Fibroblast of lung (primary cell): ENCODE results near the gene LUC7L. TPM values are rescaled to one million over a fixed set of nuclear protein-coding genes. Genes with fewer than 3 reads are reported as not detected.
"Not testable (repeated sequence)": the region's sequence is repeated elsewhere in the genome, so short reads cannot be mapped to it uniquely, and the experiment has no call there.

Experiments used
- DNase-seq, 2 donors: peaks; one replicate each; pipeline versions ENCODE4 v3.0.0 to v3.0.0-alpha.2; 2010; ENCODE audit warnings: low read depth in 2 of 2
- H2AFZ ChIP-seq: 2 replicates; pipeline ENCODE4 v1.5.1; 2012; ENCODE audit warnings: low read length, control low read depth, inconsistent platforms
- H3K27ac ChIP-seq: 2 replicates; pipeline ENCODE4 v1.5.1; 2011; ENCODE audit warnings: low read length, control low read depth; ENCODE audit not compliant: insufficient read depth
- H3K27me3 ChIP-seq: 2 replicates; pipeline ENCODE4 v1.5.1; 2011; ENCODE audit warnings: mild to moderate bottlenecking, low read length; ENCODE audit not compliant: control insufficient read depth, insufficient read depth
- H3K36me3 ChIP-seq: 2 replicates; pipeline ENCODE4 v1.5.1; 2011; ENCODE audit warnings: low read length; ENCODE audit not compliant: control insufficient read depth, insufficient read depth
- H3K4me1 ChIP-seq: 2 replicates; pipeline ENCODE4 v1.5.1; 2011; ENCODE audit warnings: low read length; ENCODE audit not compliant: control insufficient read depth, insufficient read depth; ENCODE audit errors: extremely low read depth
- H3K4me2 ChIP-seq: 2 replicates; pipeline ENCODE4 v1.5.1; 2011; ENCODE audit warnings: low read length, control low read depth; ENCODE audit not compliant: insufficient read depth; ENCODE audit errors: extremely low read depth
- H3K4me3 ChIP-seq, 4 experiments: fragments of 200-600 bp in 1 of 4; sonication (generic) in 1 of 4; replicated peaks in 1 of 4; 2 replicates each; pipeline ENCODE4 v1.5.1; 2011 to 2016; ENCODE audit warnings: low read length in 4 of 4, low read depth in 3 of 4, mild to moderate bottlenecking in 3 of 4, control low read depth in 2 of 4, inconsistent platforms in 1 of 4, mixed read lengths in 1 of 4; ENCODE audit not compliant: insufficient read depth in 1 of 4; ENCODE audit errors: control extremely low read depth in 1 of 4
- H3K79me2 ChIP-seq: 2 replicates; pipeline ENCODE4 v1.5.1; 2012; ENCODE audit warnings: mild to moderate bottlenecking, low read length, inconsistent platforms; ENCODE audit not compliant: control insufficient read depth, insufficient read depth
- H3K9ac ChIP-seq: 2 replicates; pipeline ENCODE4 v1.5.1; 2011; ENCODE audit warnings: mild to moderate bottlenecking, low read length, control low read depth; ENCODE audit not compliant: insufficient read depth
- H3K9me3 ChIP-seq: 2 replicates; pipeline ENCODE4 v1.5.1; 2012; ENCODE audit warnings: low read depth, low read length; ENCODE audit not compliant: control insufficient read depth, insufficient read depth
- H4K20me1 ChIP-seq: 2 replicates; pipeline ENCODE4 v1.5.1; 2011; ENCODE audit warnings: low read length; ENCODE audit not compliant: control insufficient read depth, insufficient read depth; ENCODE audit errors: extremely low read depth
- EZH2 ChIP-seq: IDR thresholded peaks from 2 replicates; pipeline ENCODE4 v1.5.1; 2012; ENCODE audit warnings: low read length, control low read depth, mild to moderate bottlenecking; ENCODE audit errors: missing control alignments
- polyA plus RNA-seq, 2 donors: library from polyadenylated mRNA; depleted of rRNA in 1 of 2; stranded (reverse) in 1 of 2; unstranded in 1 of 2; fragments of >200 nt; gene quantifications; 2 replicates each; pipeline ENCODE4 v1.2.1, GENCODE V29; 2011 to 2012; ENCODE audit warnings: missing spikeins in 1 of 2
- total RNA-seq: library from RNA; depleted of rRNA; stranded (reverse); fragments of >200 nt; gene quantifications from 2 replicates; pipeline ENCODE4 v1.2.1, GENCODE V29; 2014
- TF ChIP-seq, protein P1 (sequence below), 2 donors: IDR thresholded peaks in 1 of 2; conservative IDR thresholded peaks in 1 of 2; 1 replicate in 1 of 2; 2 replicates in 1 of 2; pipeline ENCODE4 v1.5.1; 2011 to 2012; ENCODE audit warnings: low read length in 2 of 2, control low read depth in 1 of 2, inconsistent platforms in 1 of 2, low read depth in 1 of 2, mild to moderate bottlenecking in 1 of 2

The LUC7L gene
- total and polyA plus RNA-seq, 2 donors (not counting 1 experiment from before 2014, with no cell fraction given) = 30.9 to 38.0 TPM

GRCh38 chr16:209359-209758 lies 19.9 kb downstream of the LUC7L start:
- H3K36me3 ChIP-seq = peaks cover 11% of the 10 kb centered on the region
- not testable (repeated sequence) for H3K4me1 ChIP-seq

GRCh38 chr16:204046-204445 lies 25.2 kb downstream of the LUC7L start:
- H4K20me1 ChIP-seq, H3K27me3 ChIP-seq, DNase-seq, H3K4me1 ChIP-seq, H3K79me2 ChIP-seq, H3K4me2 ChIP-seq, H3K9me3 ChIP-seq, H3K4me3 ChIP-seq, H3K9ac ChIP-seq, H2AFZ ChIP-seq, H3K27ac ChIP-seq: not testable (repeated sequence)
- H3K36me3 ChIP-seq = peaks cover 11% of the 10 kb centered on the region

More at GRCh38 chr16:209359-209758, 19.9 kb downstream of the LUC7L start:
- not testable (repeated sequence) for DNase-seq, H3K9me3 ChIP-seq, H3K27me3 ChIP-seq, H4K20me1 ChIP-seq, H3K4me3 ChIP-seq, H3K4me2 ChIP-seq, H3K27ac ChIP-seq, H3K9ac ChIP-seq, H2AFZ ChIP-seq
- peaks cover 12% of the 10 kb centered on the region for H3K79me2 ChIP-seq

- no peak for DNase-seq
- H3K79me2 ChIP-seq = no peaks in the 10 kb centered on the region
- TF ChIP-seq, protein P1, sequence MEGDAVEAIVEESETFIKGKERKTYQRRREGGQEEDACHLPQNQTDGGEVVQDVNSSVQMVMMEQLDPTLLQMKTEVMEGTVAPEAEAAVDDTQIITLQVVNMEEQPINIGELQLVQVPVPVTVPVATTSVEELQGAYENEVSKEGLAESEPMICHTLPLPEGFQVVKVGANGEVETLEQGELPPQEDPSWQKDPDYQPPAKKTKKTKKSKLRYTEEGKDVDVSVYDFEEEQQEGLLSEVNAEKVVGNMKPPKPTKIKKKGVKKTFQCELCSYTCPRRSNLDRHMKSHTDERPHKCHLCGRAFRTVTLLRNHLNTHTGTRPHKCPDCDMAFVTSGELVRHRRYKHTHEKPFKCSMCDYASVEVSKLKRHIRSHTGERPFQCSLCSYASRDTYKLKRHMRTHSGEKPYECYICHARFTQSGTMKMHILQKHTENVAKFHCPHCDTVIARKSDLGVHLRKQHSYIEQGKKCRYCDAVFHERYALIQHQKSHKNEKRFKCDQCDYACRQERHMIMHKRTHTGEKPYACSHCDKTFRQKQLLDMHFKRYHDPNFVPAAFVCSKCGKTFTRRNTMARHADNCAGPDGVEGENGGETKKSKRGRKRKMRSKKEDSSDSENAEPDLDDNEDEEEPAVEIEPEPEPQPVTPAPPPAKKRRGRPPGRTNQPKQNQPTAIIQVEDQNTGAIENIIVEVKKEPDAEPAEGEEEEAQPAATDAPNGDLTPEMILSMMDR (conservative IDR thresholded peaks at IDR 0.05 in 1 of 2, IDR thresholded peaks at IDR 0.05 in 1 of 2; ENCODE audit: low read depth in 1 of 2, low read length in 2 of 2) = no peak
- TF ChIP-seq EZH2 = no peak
- H2AFZ ChIP-seq = no peak overlapping the region
- H3K27ac ChIP-seq = no peak overlapping the region
- H3K4me1 ChIP-seq = no peaks in the 10 kb centered on the region
- H3K9me3 ChIP-seq = no peaks in the 10 kb centered on the region
- no peak overlapping the region for H3K4me3 ChIP-seq
- peaks cover 11% of the 10 kb centered on the region for H3K36me3 ChIP-seq
- no peaks in the 10 kb centered on the region for H4K20me1 ChIP-seq
- no peak overlapping the region for H3K4me2 ChIP-seq
- H3K27me3 ChIP-seq = no peaks in the 10 kb centered on the region
- no peak overlapping the region for H3K9ac ChIP-seq
Observed at GRCh38 chr16:203246-203645, 26.0 kb downstream of the LUC7L start.

DNA sequence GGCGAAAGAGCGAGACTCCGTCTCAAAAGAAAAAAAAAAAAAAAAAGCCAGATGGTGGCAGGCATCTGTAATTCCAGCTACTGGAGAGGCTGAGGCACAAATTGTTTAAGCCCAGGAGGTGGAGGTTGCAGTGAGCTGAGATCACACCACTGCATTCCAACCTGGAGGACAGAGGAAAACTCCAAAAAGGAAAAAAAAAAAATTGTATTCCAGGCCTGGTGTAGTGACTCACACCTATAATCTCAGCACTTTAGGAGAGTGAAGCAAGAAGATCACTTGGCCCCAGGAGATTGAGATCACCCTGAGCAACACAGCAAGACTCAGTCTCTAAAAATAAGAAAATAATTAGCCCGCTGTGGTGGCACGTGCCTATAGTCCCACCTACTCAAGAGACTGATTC lies 28.9 kb downstream of the LUC7L start:
- no peak overlapping the region for H3K4me2 ChIP-seq
- H3K9me3 ChIP-seq = no peaks in the 10 kb centered on the region
- TF ChIP-seq, protein P1 (conservative IDR thresholded peaks at IDR 0.05 in 1 of 2, IDR thresholded peaks at IDR 0.05 in 1 of 2; ENCODE audit: low read depth in 1 of 2, low read length in 2 of 2) = no peak
- no peak for TF ChIP-seq EZH2
- no peaks in the 10 kb centered on the region for H4K20me1 ChIP-seq
- H3K36me3 ChIP-seq = peaks cover 11% of the 10 kb centered on the region
- H3K27ac ChIP-seq = no peak overlapping the region
- no peak overlapping the region for H3K4me3 ChIP-seq
- no peaks in the 10 kb centered on the region for H3K79me2 ChIP-seq
- H3K27me3 ChIP-seq = no peaks in the 10 kb centered on the region
- H3K9ac ChIP-seq = no peak overlapping the region
- no peaks in the 10 kb centered on the region for H3K4me1 ChIP-seq
- no peak overlapping the region for H2AFZ ChIP-seq
- peak in 1 of 2 donors; percentile 83 for DNase-seq
